Measurements from ENCODE around the gene PTEN.

The PTEN gene

GRCh38 chr10:87987206-87987605, 123.8 kb downstream of the PTEN start:
- no peak for DNase-seq

GRCh38 chr10:87991946-87992345, 128.5 kb downstream of the PTEN start:
- DNase-seq = no peak

GRCh38 chr10:88004451-88004850, 141.0 kb downstream of the PTEN start:
- DNase-seq = no peak

- no peak for DNase-seq
Measured at GRCh38 chr10:88006261-88006660, 142.8 kb downstream of the PTEN start.

- DNase-seq = no peak
Measured at GRCh38 chr10:88008866-88009470, 145.5 kb downstream of the PTEN start.

- DNase-seq = no peak
Measured at GRCh38 chr10:88012641-88013040, 149.2 kb downstream of the PTEN start.

- DNase-seq = no peak
Measured at GRCh38 chr10:88017781-88018180, 154.4 kb downstream of the PTEN start.

- no peak for DNase-seq
Measured at GRCh38 chr10:88019753-88020152, 156.3 kb downstream of the PTEN start.

All from NCI-H1092 treated with DMSO at 0.1 percent for 48 hours (cell line).